Breast epithelium (tissue), 4 donors: ENCODE results near the gene LAP3. TPM values are rescaled to one million over a fixed set of nuclear protein-coding genes. Genes with fewer than 3 reads are reported as not detected.

Experiments
- DNase-seq, 2 donors: peaks; one replicate each; pipeline ENCODE4 v3.0.0-alpha.2; 2019; ENCODE audit warnings: low spot score in 2 of 2
- H3K27ac ChIP-seq, 2 donors: fragments of 200-600 bp; sonication (generic) in 1 of 2; one replicate each; pipeline ENCODE4 v1.5.1; 2016 to 2019; ENCODE audit warnings: mild to moderate bottlenecking in 1 of 2
- H3K27me3 ChIP-seq, 2 donors: fragments of 200-600 bp; sonication (generic) in 1 of 2; one replicate each; pipeline versions ENCODE4 v1.5.1 to v1.6.0; 2017 to 2019; ENCODE audit warnings: control low read depth in 1 of 2, mild to moderate bottlenecking in 1 of 2
- H3K36me3 ChIP-seq: fragments of 200-600 bp; one replicate; pipeline ENCODE4 v1.5.1; 2019
- H3K4me1 ChIP-seq, 2 donors: fragments of 200-600 bp; sonication (generic); one replicate each; pipeline ENCODE4 v1.5.1; 2016 to 2019; ENCODE audit warnings: control low read depth in 1 of 2
- H3K4me3 ChIP-seq, 3 donors: fragments of 200-600 bp; sonication (generic); 1 replicate in 2 of 3; 2 replicates in 1 of 3; pipeline ENCODE4 v1.5.1; 2016 to 2019; ENCODE audit warnings: mild to moderate bottlenecking in 3 of 3, moderate library complexity in 2 of 3
- H3K9me3 ChIP-seq, 2 donors: fragments of 200-600 bp; sonication (generic) in 1 of 2; one replicate each; pipeline ENCODE4 v1.5.1; 2016 to 2019; ENCODE audit warnings: control low read depth in 1 of 2
- POLR2A ChIP-seq: fragments of 450-650 bp; IDR thresholded peaks from one replicate; pipeline ENCODE4 v1.6.1; 2016; ENCODE audit warnings: antibody characterized with exemption, mild to moderate bottlenecking, moderate library complexity
- POLR2AphosphoS5 ChIP-seq, 3 donors: sonication (generic); formaldehyde crosslinking; IDR thresholded peaks; one replicate each; pipeline ENCODE4 v1.6.1; 2017; ENCODE audit warnings: antibody characterized with exemption in 3 of 3
- intact Hi-C: fragments of 100-400 bp; cut with DNase I; formaldehyde crosslinking; loops from one replicate; pipeline ENCODE4 v1.15.1; 2023; ENCODE audit warnings: low total_unique reads
- total RNA-seq, 3 donors: library from RNA; depleted of rRNA; stranded (reverse); fragments of >200 nt; gene quantifications; one replicate each; pipeline ENCODE4 v1.1.0, GENCODE V29; 2016
- TF ChIP-seq, protein P1 (sequence below), 3 donors: fragments of 450-650 bp; IDR thresholded peaks; one replicate each; pipeline ENCODE4 v1.5.1; 2016 to 2017; ENCODE audit warnings: antibody characterized with exemption in 3 of 3, mild to moderate bottlenecking in 3 of 3, moderate library complexity in 3 of 3

The LAP3 gene
- total RNA-seq, 3 donors from 2014 or later = 72.4 to 93.4 (median 81.0) TPM

DNA sequence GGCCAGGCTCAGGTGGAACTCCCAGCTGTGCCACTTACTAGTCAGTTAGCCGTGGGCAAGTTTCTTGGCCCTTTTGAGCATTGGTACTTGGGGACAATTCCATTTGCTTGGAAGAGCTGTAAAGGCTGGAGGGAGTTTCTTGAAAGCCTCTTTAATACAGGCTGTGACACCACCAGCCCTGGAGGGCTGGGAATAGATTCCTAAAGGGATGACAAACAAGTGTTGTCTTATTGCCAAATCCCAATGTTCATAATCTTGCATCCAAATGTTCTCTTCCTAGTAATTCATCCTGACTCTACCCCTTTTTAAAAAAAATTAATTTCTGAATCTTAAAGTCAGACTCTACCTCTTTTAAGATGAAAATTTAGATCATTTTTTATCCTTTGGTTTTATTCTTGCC, 22.8 kb downstream of the LAP3 start:
- Histone ChIP-seq H3K9me3 (no peaks in the 10 kb centered on the region), H3K36me3 (no peaks in the 10 kb centered on the region), H3K27ac (no peak overlapping the region), H3K4me1 (no peaks in the 10 kb centered on the region), H3K27me3 (no peaks in the 10 kb centered on the region), H3K4me3 (no peak overlapping the region)
- intact Hi-C loops = no loop called here
- no peak for TF ChIP-seq POLR2A
- no peak for TF ChIP-seq POLR2AphosphoS5 (IDR thresholded peaks at IDR 0.05)
- TF ChIP-seq, protein P1, sequence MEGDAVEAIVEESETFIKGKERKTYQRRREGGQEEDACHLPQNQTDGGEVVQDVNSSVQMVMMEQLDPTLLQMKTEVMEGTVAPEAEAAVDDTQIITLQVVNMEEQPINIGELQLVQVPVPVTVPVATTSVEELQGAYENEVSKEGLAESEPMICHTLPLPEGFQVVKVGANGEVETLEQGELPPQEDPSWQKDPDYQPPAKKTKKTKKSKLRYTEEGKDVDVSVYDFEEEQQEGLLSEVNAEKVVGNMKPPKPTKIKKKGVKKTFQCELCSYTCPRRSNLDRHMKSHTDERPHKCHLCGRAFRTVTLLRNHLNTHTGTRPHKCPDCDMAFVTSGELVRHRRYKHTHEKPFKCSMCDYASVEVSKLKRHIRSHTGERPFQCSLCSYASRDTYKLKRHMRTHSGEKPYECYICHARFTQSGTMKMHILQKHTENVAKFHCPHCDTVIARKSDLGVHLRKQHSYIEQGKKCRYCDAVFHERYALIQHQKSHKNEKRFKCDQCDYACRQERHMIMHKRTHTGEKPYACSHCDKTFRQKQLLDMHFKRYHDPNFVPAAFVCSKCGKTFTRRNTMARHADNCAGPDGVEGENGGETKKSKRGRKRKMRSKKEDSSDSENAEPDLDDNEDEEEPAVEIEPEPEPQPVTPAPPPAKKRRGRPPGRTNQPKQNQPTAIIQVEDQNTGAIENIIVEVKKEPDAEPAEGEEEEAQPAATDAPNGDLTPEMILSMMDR (IDR thresholded peaks at IDR 0.05) = no peak
- DNase-seq = no peak

DNA sequence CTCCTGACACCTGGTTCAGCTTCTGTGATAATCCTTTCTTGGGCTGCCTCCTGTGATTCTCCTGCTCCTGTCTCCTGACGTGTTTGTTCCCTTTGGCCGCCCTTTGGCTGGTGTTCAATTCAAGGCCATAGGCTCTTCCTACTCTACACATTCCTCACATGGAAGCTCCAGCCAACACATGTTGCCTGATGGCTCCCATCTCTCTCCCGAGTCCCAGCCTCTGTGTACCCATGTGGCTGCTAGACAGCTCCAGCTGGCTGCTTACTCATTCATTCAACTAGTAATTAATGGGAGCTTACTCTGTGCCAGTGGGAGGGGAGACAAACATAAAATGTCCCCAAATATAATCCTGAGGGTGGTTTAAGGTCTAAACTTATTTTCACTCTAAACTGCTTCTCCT, 28.2 kb downstream of the LAP3 start:
- peaks cover 4% of the 10 kb centered on the region for H3K36me3 ChIP-seq
- TF ChIP-seq POLR2AphosphoS5 (IDR thresholded peaks at IDR 0.05) = no peak
- TF ChIP-seq, protein P1 (IDR thresholded peaks at IDR 0.05) = no peak
- no peak for TF ChIP-seq POLR2A
- no peak overlapping the region for H3K4me3 ChIP-seq
- no peak for DNase-seq
- H3K4me1 ChIP-seq = no peaks in the 10 kb centered on the region
- no peaks in the 10 kb centered on the region for H3K9me3 ChIP-seq
- no peaks in the 10 kb centered on the region for H3K27me3 ChIP-seq
- intact Hi-C loops = no loop called here
- H3K27ac ChIP-seq = no peak overlapping the region

DNA sequence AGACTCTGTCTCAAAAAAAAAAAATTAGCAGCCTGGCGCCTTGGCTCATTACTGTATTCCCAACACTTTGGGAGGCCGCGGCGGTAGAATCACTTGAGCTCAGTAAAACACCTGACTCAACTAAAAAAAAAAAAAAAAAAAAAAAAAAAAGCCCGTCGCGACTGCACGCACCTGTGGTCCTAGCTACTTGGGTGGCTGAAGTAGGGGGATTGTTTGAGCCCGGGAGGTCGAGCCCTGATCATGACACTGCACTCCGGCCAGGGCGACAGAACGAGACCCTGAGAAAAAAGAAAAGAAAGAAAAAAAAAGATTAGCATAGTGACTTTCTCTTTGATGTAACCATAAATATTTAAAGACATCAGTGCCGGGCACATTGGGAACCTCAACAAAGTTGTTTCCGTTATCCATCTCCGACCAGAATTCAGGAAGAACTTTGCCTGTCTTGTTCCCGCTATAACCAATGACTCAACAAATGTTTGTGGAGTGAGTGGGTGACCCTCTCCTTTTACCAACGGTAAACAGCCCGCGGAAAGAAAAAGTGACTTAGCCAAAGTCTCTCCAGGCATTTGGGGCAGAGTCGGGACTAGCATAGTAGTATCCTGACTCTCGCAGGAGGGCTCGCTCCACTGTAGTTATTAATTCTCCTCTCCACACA, 36.9 kb downstream of the LAP3 start:
- TF ChIP-seq POLR2A (no peak), POLR2AphosphoS5 (IDR thresholded peaks at IDR 0.05) (no peak)
- TF ChIP-seq, protein P1 (IDR thresholded peaks at IDR 0.05) = no peak
- no peaks in the 10 kb centered on the region for H3K36me3 ChIP-seq
- H3K9me3 ChIP-seq = no peaks in the 10 kb centered on the region
- no peaks in the 10 kb centered on the region for H3K4me1 ChIP-seq
- DNase-seq = no peak
- peak overlapping the region; percentile 73 to 92 for H3K27ac ChIP-seq
- H3K27me3 ChIP-seq = no peaks in the 10 kb centered on the region
- H3K4me3 ChIP-seq = peak overlapping the region; percentile 93 to 94 (median 94)
- intact Hi-C loops = no loop called here

DNA sequence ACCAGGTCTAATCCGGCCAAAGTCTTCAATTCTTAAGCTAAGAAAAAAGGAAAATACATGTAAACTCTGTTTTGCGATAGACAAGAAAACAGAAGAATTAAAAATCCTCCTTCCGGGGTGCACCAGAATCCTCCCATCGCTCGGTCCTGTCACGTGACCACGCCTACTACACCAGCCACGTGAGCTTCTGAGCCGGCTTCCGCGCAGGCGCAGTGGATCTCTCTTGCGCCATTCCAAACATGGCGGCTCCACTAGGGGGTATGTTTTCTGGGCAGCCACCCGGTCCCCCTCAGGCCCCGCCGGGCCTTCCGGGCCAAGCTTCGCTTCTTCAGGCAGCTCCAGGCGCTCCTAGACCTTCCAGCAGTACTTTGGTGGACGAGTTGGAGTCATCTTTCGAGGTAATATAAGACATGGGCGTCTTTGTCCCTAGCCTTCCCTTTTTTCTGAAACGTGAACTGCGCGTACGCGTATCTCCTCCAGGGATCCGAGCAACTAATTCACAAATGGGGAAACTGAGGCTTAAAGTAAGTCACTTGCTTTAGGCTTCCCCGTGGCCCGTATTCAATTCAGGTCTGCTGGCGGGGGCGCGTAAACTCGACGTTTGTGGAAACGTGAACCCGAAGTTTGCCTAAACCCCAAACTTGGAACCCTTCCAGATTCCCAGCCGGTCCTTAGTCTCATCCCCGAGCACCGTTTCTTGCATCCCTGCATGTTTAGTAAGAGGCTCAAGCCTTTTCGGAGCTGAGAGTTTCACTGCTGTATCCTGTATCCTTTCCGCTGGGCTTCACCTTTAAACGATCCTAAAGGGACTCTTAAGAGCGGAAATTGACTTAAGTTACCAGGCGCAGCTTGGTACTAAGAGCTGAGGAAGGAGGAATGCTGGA, 37.7 kb downstream of the LAP3 start, which contains the start of gene MED28:
Gene MED28 (plus strand): TSS at position 226 of the 884 bp plus-strand sequence. CDS start 14 bp downstream, at position 240.
- H3K27me3 ChIP-seq = no peaks in the 10 kb centered on the region
- H3K9me3 ChIP-seq = no peaks in the 10 kb centered on the region
- intact Hi-C loops = no loop called here
- H3K27ac ChIP-seq = peak within 1 kb of the TSS; percentile 73 to 92
- TF ChIP-seq, protein P1 (IDR thresholded peaks at IDR 0.05) = peak in 2 of 3 donors; percentile 27 to 28
- peak; percentile 95 for TF ChIP-seq POLR2A
- peak; percentile 91 to 98 (median 97) for TF ChIP-seq POLR2AphosphoS5 (IDR thresholded peaks at IDR 0.05)
- DNase-seq = peak; percentile 95 to 96
- no peaks in the 10 kb centered on the region for H3K36me3 ChIP-seq
- peak within 1 kb of the TSS; percentile 93 to 94 (median 94) for H3K4me3 ChIP-seq
- no peaks in the 10 kb centered on the region for H3K4me1 ChIP-seq

DNA sequence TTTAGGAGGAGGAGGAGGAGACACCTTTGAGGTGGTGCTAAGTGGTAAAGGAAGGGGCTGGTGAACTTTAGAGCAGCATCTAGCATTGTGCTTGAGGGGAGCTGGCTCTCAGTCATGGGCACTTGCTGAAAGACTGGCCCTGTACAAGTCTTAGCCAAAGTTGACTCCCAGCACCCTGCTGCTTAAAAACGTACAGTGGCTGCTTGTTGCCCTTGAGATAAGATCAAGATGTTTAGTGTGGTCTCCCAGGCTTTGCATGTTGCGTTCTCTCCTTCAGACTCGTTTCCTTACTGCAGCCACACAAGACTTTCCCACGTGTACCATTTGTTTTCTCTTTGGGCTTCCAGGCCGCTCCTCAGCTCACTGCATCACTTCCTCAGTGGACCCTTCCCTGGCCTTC, 39.3 kb downstream of the LAP3 start:
- H3K27me3 ChIP-seq = no peaks in the 10 kb centered on the region
- no peak for DNase-seq
- H3K4me1 ChIP-seq = no peaks in the 10 kb centered on the region
- H3K9me3 ChIP-seq = no peaks in the 10 kb centered on the region
- H3K27ac ChIP-seq = no peak overlapping the region
- no peaks in the 10 kb centered on the region for H3K36me3 ChIP-seq
- intact Hi-C loops = no loop called here
- TF ChIP-seq, protein P1 (IDR thresholded peaks at IDR 0.05) = no peak
- no peak for TF ChIP-seq POLR2A
- no peak for TF ChIP-seq POLR2AphosphoS5 (IDR thresholded peaks at IDR 0.05)
- H3K4me3 ChIP-seq = peak overlapping the region in 2 of 3 donors; percentile 94
